GM23338 (cell line): Measurements from ENCODE around the gene HK2. TPM values are rescaled to one million over a fixed set of nuclear protein-coding genes. Genes with fewer than 3 reads are reported as not detected.

ENCODE experiments used
- ATAC-seq: fragments of 200-7000 bp; cut with Tn5 transposase; 3 replicates; pipeline ENCODE4 v1.9.1; 2020
- DNase-seq: peaks from one replicate; pipeline ENCODE4 v3.0.0-alpha.2; 2015; ENCODE audit warnings: low spot score
- H2AFZ ChIP-seq: fragments of 200-600 bp; sonication (generic); 2 replicates; pipeline ENCODE4 v1.8.0; 2016; ENCODE audit warnings: antibody characterized with exemption, mild to moderate bottlenecking, moderate library complexity
- H3F3A ChIP-seq: fragments of 200-600 bp; sonication (generic); replicated peaks from 2 replicates; pipeline ENCODE4 v1.8.0; 2017; ENCODE audit warnings: antibody characterized with exemption, mixed run types, low read depth
- H3K27ac ChIP-seq: fragments of 200-600 bp; sonication (generic); 2 replicates; pipeline ENCODE4 v1.6.1; 2016; ENCODE audit warnings: low read depth
- H3K27me3 ChIP-seq: fragments of 200-600 bp; sonication (generic); 2 replicates; pipeline ENCODE4 v1.8.0; 2016; ENCODE audit warnings: mild to moderate bottlenecking, mixed run types, moderate library complexity; ENCODE audit not compliant: insufficient read depth
- H3K36me3 ChIP-seq: fragments of 200-600 bp; sonication (generic); 2 replicates; pipeline ENCODE4 v1.8.0; 2016; ENCODE audit warnings: mild to moderate bottlenecking; ENCODE audit not compliant: insufficient read depth
- H3K4me1 ChIP-seq: fragments of 200-600 bp; sonication (generic); 2 replicates; pipeline ENCODE4 v1.8.0; 2016; ENCODE audit warnings: mild to moderate bottlenecking, moderate library complexity; ENCODE audit not compliant: insufficient read depth
- H3K4me2 ChIP-seq: fragments of 200-600 bp; sonication (generic); 2 replicates; pipeline ENCODE4 v1.7.1; 2017; ENCODE audit warnings: mixed run types
- H3K4me3 ChIP-seq: fragments of 200-600 bp; sonication (generic); 2 replicates; pipeline ENCODE4 v1.6.1; 2016; ENCODE audit warnings: mixed run types
- H3K79me2 ChIP-seq: fragments of 200-600 bp; sonication (generic); replicated peaks from 2 replicates; pipeline ENCODE4 v1.8.0; 2017; ENCODE audit warnings: mild to moderate bottlenecking; ENCODE audit not compliant: insufficient read depth
- H3K9me2 ChIP-seq: fragments of 200-600 bp; sonication (generic); 2 replicates; pipeline ENCODE4 v1.8.0; 2017; ENCODE audit not compliant: insufficient read depth
- H4K20me1 ChIP-seq: fragments of 200-600 bp; sonication (generic); replicated peaks from 2 replicates; pipeline ENCODE4 v1.8.0; 2017; ENCODE audit warnings: mild to moderate bottlenecking; ENCODE audit not compliant: insufficient read depth
- H3K27ac Mint-ChIP-seq: 2 replicates; pipeline ENCODE4 v1.8.0; 2020; ENCODE audit warnings: inconsistent platforms, mild to moderate bottlenecking, moderate library complexity, mixed read lengths
- H3K27me3 Mint-ChIP-seq: 3 replicates; pipeline ENCODE4 v1.8.0; 2022; ENCODE audit warnings: low read depth, mild to moderate bottlenecking, moderate library complexity, mixed read lengths, inconsistent platforms; ENCODE audit not compliant: insufficient read depth, poor library complexity
- H3K36me3 Mint-ChIP-seq: 3 replicates; pipeline ENCODE4 v1.8.0; 2021; ENCODE audit warnings: low read depth, mild to moderate bottlenecking, inconsistent platforms, moderate library complexity, mixed read lengths
- H3K4me1 Mint-ChIP-seq: 3 replicates; pipeline ENCODE4 v1.8.0; 2020; ENCODE audit warnings: mild to moderate bottlenecking, inconsistent platforms, mixed read lengths
- H3K4me3 Mint-ChIP-seq: 3 replicates; pipeline ENCODE4 v1.8.0; 2021; ENCODE audit warnings: moderate library complexity, mild to moderate bottlenecking, inconsistent platforms, mixed read lengths
- H3K9me3 Mint-ChIP-seq: 3 replicates; pipeline ENCODE4 v1.8.0; 2020; ENCODE audit warnings: moderate library complexity, mild to moderate bottlenecking, inconsistent platforms, mixed read lengths
- CREB1 ChIP-seq: fragments of 250-450 bp; sonication (Bioruptor Pico); IDR thresholded peaks from 2 replicates; pipeline ENCODE4 v1.5.0; 2020; ENCODE audit warnings: low read depth, mild to moderate bottlenecking, moderate library complexity
- EZH2 ChIP-seq: fragments of 200-600 bp; sonication (generic); IDR thresholded peaks from one replicate; pipeline ENCODE4 v1.8.0; 2017; ENCODE audit warnings: antibody characterized with exemption, mild to moderate bottlenecking, low read depth; ENCODE audit not compliant: unreplicated experiment
- EZH2phosphoT487 ChIP-seq: fragments of 200-600 bp; sonication (generic); IDR thresholded peaks from one replicate; pipeline ENCODE4 v1.8.1; 2018; ENCODE audit warnings: antibody characterized with exemption; ENCODE audit not compliant: unreplicated experiment
- JUNB ChIP-seq: IDR thresholded peaks from one replicate; pipeline ENCODE4 v1.6.1; 2016; ENCODE audit warnings: antibody characterized with exemption; ENCODE audit not compliant: unreplicated experiment
- NANOG ChIP-seq: IDR thresholded peaks from 2 replicates; pipeline ENCODE4 v1.6.1; 2016; ENCODE audit warnings: antibody characterized with exemption, borderline replicate concordance
- POLR2AphosphoS5 ChIP-seq: IDR thresholded peaks from 2 replicates; pipeline ENCODE4 v1.6.1; 2016; ENCODE audit warnings: antibody characterized with exemption, low read depth
- STAT1 ChIP-seq: IDR thresholded peaks from one replicate; pipeline ENCODE4 v1.6.1; 2016; ENCODE audit warnings: antibody characterized with exemption; ENCODE audit not compliant: unreplicated experiment
- ZNF114 ChIP-seq: fragments of 250-450 bp; sonication (Bioruptor Pico); IDR thresholded peaks from 2 replicates; pipeline ENCODE4 v1.5.0; 2020; ENCODE audit warnings: mild to moderate bottlenecking, moderate library complexity
- polyA plus RNA-seq: library from polyadenylated mRNA; unstranded; fragments of >200 nt; fragmentation: Nextera tagmentation; extraction: Ambion mirVana; gene quantifications from 2 replicates; pipeline ENCODE4 v1.2.1, GENCODE V29; 2016
- total RNA-seq: library from RNA; depleted of rRNA; stranded (reverse); fragments of >200 nt; shearing (Covaris generic); gene quantifications from 2 replicates; pipeline ENCODE4 v1.2.3, GENCODE V29; 2014
- TF ChIP-seq, protein P1 (sequence below): IDR thresholded peaks from one replicate; pipeline ENCODE4 v1.6.1; 2018; ENCODE audit warnings: antibody characterized with exemption; ENCODE audit not compliant: unreplicated experiment
- TF ChIP-seq, protein P2 (sequence below), 2 experiments: fragments of 200-600 bp in 1 of 2; sonication (generic) in 1 of 2; conservative IDR thresholded peaks; 2 replicates each; pipeline versions ENCODE4 v1.5.1 to v1.6.1; 2016 to 2017; ENCODE audit warnings: antibody characterized with exemption in 2 of 2, low read depth in 2 of 2, mild to moderate bottlenecking in 2 of 2, moderate library complexity in 1 of 2

HK2 gene
- total and polyA plus RNA-seq, 2 experiments from 2014 or later: 23.2 to 54.7 TPM

DNA sequence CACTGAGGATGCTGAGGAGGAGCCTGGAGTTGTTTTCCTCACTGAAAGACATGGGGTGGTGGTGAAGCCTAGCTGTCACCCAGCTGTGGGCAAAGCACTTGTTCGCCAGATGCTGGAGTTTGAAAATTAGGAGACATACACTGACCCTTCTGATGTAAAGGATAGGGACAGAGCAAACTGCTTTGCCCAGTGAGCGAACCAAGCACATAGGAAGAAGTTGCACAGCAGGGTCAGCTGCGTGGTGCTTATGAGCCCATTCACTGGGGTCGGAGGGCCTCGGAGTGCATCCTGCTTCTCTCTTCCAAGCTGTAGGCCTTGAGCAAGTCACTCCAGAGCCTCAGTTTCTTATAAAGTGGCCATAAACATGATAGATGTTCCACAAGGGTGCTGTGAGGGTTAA, 50.9 kb downstream of the HK2 start:
- H3K36me3 ChIP-seq: peaks cover 64% of the 10 kb centered on the region
- TF ChIP-seq JUNB (no peak), NANOG (no peak), POLR2AphosphoS5 (no peak), CREB1 (no peak), EZH2 (no peak)
- TF ChIP-seq, protein P1, sequence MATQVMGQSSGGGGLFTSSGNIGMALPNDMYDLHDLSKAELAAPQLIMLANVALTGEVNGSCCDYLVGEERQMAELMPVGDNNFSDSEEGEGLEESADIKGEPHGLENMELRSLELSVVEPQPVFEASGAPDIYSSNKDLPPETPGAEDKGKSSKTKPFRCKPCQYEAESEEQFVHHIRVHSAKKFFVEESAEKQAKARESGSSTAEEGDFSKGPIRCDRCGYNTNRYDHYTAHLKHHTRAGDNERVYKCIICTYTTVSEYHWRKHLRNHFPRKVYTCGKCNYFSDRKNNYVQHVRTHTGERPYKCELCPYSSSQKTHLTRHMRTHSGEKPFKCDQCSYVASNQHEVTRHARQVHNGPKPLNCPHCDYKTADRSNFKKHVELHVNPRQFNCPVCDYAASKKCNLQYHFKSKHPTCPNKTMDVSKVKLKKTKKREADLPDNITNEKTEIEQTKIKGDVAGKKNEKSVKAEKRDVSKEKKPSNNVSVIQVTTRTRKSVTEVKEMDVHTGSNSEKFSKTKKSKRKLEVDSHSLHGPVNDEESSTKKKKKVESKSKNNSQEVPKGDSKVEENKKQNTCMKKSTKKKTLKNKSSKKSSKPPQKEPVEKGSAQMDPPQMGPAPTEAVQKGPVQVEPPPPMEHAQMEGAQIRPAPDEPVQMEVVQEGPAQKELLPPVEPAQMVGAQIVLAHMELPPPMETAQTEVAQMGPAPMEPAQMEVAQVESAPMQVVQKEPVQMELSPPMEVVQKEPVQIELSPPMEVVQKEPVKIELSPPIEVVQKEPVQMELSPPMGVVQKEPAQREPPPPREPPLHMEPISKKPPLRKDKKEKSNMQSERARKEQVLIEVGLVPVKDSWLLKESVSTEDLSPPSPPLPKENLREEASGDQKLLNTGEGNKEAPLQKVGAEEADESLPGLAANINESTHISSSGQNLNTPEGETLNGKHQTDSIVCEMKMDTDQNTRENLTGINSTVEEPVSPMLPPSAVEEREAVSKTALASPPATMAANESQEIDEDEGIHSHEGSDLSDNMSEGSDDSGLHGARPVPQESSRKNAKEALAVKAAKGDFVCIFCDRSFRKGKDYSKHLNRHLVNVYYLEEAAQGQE: no peak
- TF ChIP-seq, protein P2, sequence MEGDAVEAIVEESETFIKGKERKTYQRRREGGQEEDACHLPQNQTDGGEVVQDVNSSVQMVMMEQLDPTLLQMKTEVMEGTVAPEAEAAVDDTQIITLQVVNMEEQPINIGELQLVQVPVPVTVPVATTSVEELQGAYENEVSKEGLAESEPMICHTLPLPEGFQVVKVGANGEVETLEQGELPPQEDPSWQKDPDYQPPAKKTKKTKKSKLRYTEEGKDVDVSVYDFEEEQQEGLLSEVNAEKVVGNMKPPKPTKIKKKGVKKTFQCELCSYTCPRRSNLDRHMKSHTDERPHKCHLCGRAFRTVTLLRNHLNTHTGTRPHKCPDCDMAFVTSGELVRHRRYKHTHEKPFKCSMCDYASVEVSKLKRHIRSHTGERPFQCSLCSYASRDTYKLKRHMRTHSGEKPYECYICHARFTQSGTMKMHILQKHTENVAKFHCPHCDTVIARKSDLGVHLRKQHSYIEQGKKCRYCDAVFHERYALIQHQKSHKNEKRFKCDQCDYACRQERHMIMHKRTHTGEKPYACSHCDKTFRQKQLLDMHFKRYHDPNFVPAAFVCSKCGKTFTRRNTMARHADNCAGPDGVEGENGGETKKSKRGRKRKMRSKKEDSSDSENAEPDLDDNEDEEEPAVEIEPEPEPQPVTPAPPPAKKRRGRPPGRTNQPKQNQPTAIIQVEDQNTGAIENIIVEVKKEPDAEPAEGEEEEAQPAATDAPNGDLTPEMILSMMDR (conservative IDR thresholded peaks at IDR 0.05; ENCODE audit: low read depth in 2 of 2): no peak
- no peaks in the 10 kb centered on the region for H3K27me3 ChIP-seq
- H4K20me1 ChIP-seq: no peaks in the 10 kb centered on the region; the same call in 1 of the 2 replicates
- Mint-ChIP-seq H3K27ac (no peak overlapping the region), H3K4me1 (no peaks in the 10 kb centered on the region), H3K9me3 (no peaks in the 10 kb centered on the region), H3K36me3 (peaks cover 94% of the 10 kb centered on the region), H3K27me3 (peaks cover 1% of the 10 kb centered on the region), H3K4me3 (no peak overlapping the region)
- H3F3A ChIP-seq: no peaks in the 10 kb centered on the region
- no peaks in the 10 kb centered on the region for H3K9me2 ChIP-seq
- no peaks in the 10 kb centered on the region for H3K4me1 ChIP-seq
- H3K79me2 ChIP-seq: no peaks in the 10 kb centered on the region
- H3K27ac ChIP-seq: no peak overlapping the region
- DNase-seq (no peak), ATAC-seq (no peak)
- no peak overlapping the region for H3K4me2 ChIP-seq
- no peak overlapping the region for H3K4me3 ChIP-seq
- no peak overlapping the region for H2AFZ ChIP-seq

DNA sequence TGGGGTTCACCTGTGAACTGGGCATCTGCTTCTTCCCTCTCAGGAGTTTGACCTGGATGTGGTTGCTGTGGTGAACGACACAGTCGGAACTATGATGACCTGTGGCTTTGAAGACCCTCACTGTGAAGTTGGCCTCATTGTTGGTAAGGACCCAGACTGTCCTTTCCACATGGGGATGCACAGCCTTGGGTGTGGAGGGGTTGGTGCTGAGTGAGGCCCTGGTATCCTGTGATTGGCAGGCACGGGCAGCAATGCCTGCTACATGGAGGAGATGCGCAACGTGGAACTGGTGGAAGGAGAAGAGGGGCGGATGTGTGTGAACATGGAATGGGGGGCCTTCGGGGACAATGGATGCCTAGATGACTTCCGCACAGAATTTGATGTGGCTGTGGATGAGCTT, 52.3 kb downstream of the HK2 start:
- ATAC-seq (no peak), DNase-seq (no peak)
- H3K4me3 ChIP-seq: no peak overlapping the region
- H3F3A ChIP-seq: no peaks in the 10 kb centered on the region
- Mint-ChIP-seq H3K9me3 (no peaks in the 10 kb centered on the region), H3K4me3 (no peak overlapping the region), H3K27me3 (peaks cover 1% of the 10 kb centered on the region), H3K4me1 (no peaks in the 10 kb centered on the region), H3K36me3 (peaks cover 94% of the 10 kb centered on the region), H3K27ac (no peak overlapping the region)
- H3K79me2 ChIP-seq: no peaks in the 10 kb centered on the region
- H3K4me1 ChIP-seq: no peaks in the 10 kb centered on the region
- H3K9me2 ChIP-seq: no peaks in the 10 kb centered on the region
- H3K36me3 ChIP-seq: peaks cover 64% of the 10 kb centered on the region
- H4K20me1 ChIP-seq: no peaks in the 10 kb centered on the region; the same call in none of the 2 replicates
- H2AFZ ChIP-seq: no peak overlapping the region
- no peaks in the 10 kb centered on the region for H3K27me3 ChIP-seq
- no peak overlapping the region for H3K4me2 ChIP-seq
- H3K27ac ChIP-seq: no peak overlapping the region
- TF ChIP-seq ZNF114 (CRISPR knock-in tag) (no peak), EZH2phosphoT487 (no peak), JUNB (no peak), NANOG (no peak), STAT1 (no peak), CREB1 (no peak)
- TF ChIP-seq, protein P1: no peak
